Esophagus squamous epithelium (tissue), 4 donors: ENCODE data around the gene CASK.

Source experiments
- POLR2A ChIP-seq, 4 donors: fragments of 450-650 bp; IDR thresholded peaks; one replicate each; pipeline ENCODE4 v1.6.1; 2017; ENCODE audit warnings: antibody characterized with exemption in 4 of 4, mild to moderate bottlenecking in 4 of 4, moderate library complexity in 3 of 4
- TF ChIP-seq, protein P1 (sequence below), 6 experiments: fragments of 450-650 bp in 4 of 6; fragments of 200-600 bp in 2 of 6; sonication (generic) in 2 of 6; IDR thresholded peaks; one replicate each; pipeline ENCODE4 v1.5.1; 2016 to 2019; ENCODE audit warnings: antibody characterized with exemption in 6 of 6, mild to moderate bottlenecking in 4 of 6, moderate library complexity in 4 of 6

DNA sequence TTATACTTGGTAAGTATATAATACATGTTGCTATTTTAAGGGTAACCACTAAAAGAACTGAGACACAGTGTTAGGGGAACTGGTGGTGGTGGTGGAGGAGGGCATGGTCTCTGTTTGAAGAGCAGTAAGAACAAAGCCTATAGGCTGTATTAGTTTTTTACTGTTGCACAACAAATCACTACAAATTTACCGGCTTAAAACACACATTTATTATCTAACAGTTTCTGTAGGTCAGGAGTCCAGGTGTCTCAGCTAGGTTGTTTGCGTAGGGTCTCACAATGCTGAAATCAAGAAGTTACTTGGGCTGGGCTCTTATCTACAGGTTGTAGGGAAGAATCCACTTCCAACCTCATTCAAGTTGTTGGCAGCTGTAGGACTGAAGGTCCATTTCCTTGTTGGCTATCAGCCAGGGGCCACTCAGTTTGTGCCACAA, 52.6 kb downstream of the CASK start:
- TF ChIP-seq, protein P1, sequence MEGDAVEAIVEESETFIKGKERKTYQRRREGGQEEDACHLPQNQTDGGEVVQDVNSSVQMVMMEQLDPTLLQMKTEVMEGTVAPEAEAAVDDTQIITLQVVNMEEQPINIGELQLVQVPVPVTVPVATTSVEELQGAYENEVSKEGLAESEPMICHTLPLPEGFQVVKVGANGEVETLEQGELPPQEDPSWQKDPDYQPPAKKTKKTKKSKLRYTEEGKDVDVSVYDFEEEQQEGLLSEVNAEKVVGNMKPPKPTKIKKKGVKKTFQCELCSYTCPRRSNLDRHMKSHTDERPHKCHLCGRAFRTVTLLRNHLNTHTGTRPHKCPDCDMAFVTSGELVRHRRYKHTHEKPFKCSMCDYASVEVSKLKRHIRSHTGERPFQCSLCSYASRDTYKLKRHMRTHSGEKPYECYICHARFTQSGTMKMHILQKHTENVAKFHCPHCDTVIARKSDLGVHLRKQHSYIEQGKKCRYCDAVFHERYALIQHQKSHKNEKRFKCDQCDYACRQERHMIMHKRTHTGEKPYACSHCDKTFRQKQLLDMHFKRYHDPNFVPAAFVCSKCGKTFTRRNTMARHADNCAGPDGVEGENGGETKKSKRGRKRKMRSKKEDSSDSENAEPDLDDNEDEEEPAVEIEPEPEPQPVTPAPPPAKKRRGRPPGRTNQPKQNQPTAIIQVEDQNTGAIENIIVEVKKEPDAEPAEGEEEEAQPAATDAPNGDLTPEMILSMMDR (IDR thresholded peaks at IDR 0.05), result no peak
- TF ChIP-seq POLR2A (IDR thresholded peaks at IDR 0.05), result no peak
